GM12865 (cell line): ENCODE measurements around the gene ATXN1L.

Source experiments
- DNase-seq: peaks from one replicate; pipeline ENCODE4 v3.0.0; 2010; ENCODE audit warnings: low read depth
- H3K4me3 ChIP-seq: 2 replicates; pipeline ENCODE4 v1.5.1; 2011; ENCODE audit warnings: mild to moderate bottlenecking, low read depth, low read length, control low read depth
- TF ChIP-seq, protein P1 (sequence below): IDR thresholded peaks from 2 replicates; pipeline ENCODE4 v1.5.1; 2011; ENCODE audit warnings: low read length, control low read depth, low read depth, inconsistent platforms; ENCODE audit not compliant: insufficient read depth; ENCODE audit errors: missing control alignments

Gene ATXN1L

DNA sequence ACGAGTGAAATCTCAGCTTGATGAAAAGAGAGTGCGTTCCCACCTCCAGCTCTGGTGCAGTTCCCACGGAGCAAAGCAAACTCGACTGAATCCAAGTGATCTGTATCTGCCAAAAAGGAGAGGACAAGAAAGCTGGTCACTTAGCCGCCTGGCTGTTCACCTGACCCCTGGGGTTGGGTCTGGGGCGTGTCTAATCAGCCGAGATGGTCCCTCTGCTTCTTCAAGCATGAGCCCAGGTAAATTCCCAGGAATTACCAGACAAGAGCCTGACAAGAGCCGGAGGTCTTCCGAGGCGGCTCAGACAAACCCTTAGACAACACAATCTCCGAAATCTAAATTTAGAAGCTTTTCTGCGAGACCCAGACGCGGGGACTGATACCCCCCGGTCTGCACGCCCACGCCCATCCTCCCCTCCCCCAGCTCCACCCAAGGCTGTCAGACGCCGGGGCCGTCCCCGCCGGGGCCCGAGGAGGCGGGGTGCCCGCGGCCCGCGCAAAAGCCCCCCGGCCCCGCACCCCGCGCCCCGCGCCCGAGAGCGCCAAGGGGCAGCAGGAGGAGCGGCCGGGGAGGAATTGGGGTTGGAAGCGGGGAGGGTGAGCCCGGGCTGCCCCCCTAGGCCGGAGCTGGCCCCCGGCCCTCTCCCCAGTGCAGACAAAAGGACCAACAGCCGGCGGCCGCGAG is 37.5 kb downstream of the ATXN1L start:
- peak overlapping the region; percentile 91 for H3K4me3 ChIP-seq
- TF ChIP-seq, protein P1, sequence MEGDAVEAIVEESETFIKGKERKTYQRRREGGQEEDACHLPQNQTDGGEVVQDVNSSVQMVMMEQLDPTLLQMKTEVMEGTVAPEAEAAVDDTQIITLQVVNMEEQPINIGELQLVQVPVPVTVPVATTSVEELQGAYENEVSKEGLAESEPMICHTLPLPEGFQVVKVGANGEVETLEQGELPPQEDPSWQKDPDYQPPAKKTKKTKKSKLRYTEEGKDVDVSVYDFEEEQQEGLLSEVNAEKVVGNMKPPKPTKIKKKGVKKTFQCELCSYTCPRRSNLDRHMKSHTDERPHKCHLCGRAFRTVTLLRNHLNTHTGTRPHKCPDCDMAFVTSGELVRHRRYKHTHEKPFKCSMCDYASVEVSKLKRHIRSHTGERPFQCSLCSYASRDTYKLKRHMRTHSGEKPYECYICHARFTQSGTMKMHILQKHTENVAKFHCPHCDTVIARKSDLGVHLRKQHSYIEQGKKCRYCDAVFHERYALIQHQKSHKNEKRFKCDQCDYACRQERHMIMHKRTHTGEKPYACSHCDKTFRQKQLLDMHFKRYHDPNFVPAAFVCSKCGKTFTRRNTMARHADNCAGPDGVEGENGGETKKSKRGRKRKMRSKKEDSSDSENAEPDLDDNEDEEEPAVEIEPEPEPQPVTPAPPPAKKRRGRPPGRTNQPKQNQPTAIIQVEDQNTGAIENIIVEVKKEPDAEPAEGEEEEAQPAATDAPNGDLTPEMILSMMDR: peak; percentile 46
- peak; percentile 50 for DNase-seq

GRCh38 chr16:71883849-71884638 is 38.3 kb downstream of the ATXN1L start, which contains the start of gene ZNF821:
Gene ZNF821, minus strand, starts transcription at chr16:71884182. Its CDS starts 4,236 bp downstream, at chr16:71879946.
- DNase-seq: peak; percentile 87
- TF ChIP-seq, protein P1: no peak
- H3K4me3 ChIP-seq: peak within 1 kb of the TSS; percentile 91

DNA sequence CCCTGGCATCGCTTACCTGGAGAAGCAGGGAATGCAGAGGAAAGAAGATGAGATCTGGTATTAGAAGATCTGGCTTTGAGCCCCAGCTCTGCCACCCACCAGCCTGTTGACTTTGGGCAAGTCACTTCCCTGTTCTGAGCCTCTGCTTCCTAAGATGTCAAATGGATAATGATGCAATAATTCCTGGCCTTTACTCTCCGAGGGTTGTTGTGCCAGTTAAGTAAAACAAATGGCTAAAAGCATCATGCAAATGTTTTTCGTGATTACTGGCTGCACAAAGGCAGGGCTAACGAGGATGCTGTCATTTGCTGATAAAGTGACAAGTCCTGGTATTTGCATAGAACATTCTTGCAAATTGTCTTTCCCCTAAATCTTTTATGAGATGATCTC is 39.5 kb downstream of the ATXN1L start:
- TF ChIP-seq, protein P1: no peak
- DNase-seq: no peak
- no peak overlapping the region; the same call in 1 of the 2 replicates for H3K4me3 ChIP-seq

DNA sequence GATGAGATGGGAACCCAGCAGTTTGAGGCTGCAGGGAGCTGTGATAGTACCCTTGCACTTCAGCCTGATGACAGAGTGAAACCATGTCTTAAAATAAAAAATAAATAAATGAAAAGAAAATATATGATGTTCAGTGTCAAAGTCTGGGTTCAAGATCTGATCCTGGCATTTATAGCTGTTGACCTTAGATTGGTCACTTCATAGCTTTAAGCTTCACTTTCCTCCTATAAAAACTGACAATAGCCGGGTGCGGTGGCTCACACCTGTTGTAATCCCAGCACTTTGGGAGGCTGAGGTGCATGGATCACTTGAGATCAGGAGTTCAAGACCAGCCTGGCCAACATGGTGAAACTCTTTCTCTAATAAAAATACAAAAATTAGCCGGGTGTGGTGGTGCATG is 43.4 kb downstream of the ATXN1L start:
- H3K4me3 ChIP-seq: no peak overlapping the region
- DNase-seq: no peak
- TF ChIP-seq, protein P1: no peak

DNA sequence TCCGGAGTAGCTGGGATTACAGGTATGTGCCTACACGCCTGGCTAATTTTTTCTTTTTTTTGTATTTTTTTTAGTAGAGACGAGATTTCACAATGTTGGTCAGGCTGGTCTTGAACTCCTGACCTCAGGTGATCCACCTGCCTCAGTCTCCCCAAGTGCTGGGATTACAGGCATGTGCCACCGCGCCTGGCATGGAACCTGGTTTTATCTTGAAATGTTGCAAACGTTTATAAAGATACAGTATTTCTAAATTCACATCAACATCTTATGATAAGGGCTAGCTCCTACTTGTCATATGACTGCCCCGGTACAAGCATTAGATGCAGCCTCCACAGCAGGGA is 48.1 kb downstream of the ATXN1L start:
- peak overlapping the region; percentile 95 for H3K4me3 ChIP-seq
- no peak for DNase-seq
- TF ChIP-seq, protein P1: no peak

- TF ChIP-seq, protein P1: no peak
- peak overlapping the region; percentile 95 for H3K4me3 ChIP-seq
- peak; percentile 59 for DNase-seq
Measured at GRCh38 chr16:71894229-71894920, 48.6 kb downstream of the ATXN1L start.
